ENCODE measurements around the gene FSCB. TPM values are rescaled to one million over a fixed set of nuclear protein-coding genes. Genes with fewer than 3 reads are reported as not detected.

The FSCB gene
- total and polyA plus RNA-seq, 12 donors: 0.11 to 0.67 TPM; not detected in 10

GRCh38 chr14:44497148-44497547 is 9.9 kb downstream of the FSCB start:
- no peaks in the 10 kb centered on the region for H3K9me3 ChIP-seq (replicated peaks in 1 of 3)
- intact Hi-C loops (cut with DNase I): no loop called here
- no peak overlapping the region for H3K27ac ChIP-seq
- TF ChIP-seq POLR2A (IDR thresholded peaks at IDR 0.05): no peak
- TF ChIP-seq CTCF (IDR thresholded peaks at IDR 0.05): no peak
- H3K4me3 ChIP-seq: no peak overlapping the region
- no peak for DNase-seq
- no peaks in the 10 kb centered on the region for H3K27me3 ChIP-seq
- no peaks in the 10 kb centered on the region for H3K36me3 ChIP-seq (replicated peaks in 1 of 2)
- WGBS, 4 donors: 46 to 78% (median 69%) methylated on average over 1 of the region's 1 CpG
- H3K4me1 ChIP-seq (replicated peaks in 1 of 2): no peaks in the 10 kb centered on the region

GRCh38 chr14:44494137-44494536 is 12.9 kb downstream of the FSCB start:
- no peak for TF ChIP-seq CTCF (IDR thresholded peaks at IDR 0.05)
- no peak for TF ChIP-seq POLR2A (IDR thresholded peaks at IDR 0.05)
- H3K4me3 ChIP-seq: no peak overlapping the region
- H3K4me1 ChIP-seq (replicated peaks in 1 of 2): no peaks in the 10 kb centered on the region
- no peak for DNase-seq
- no peak overlapping the region for H3K27ac ChIP-seq
- intact Hi-C loops (cut with DNase I): no loop called here
- no peaks in the 10 kb centered on the region for H3K9me3 ChIP-seq (replicated peaks in 1 of 3)
- H3K27me3 ChIP-seq: no peaks in the 10 kb centered on the region
- H3K36me3 ChIP-seq (replicated peaks in 1 of 2): no peaks in the 10 kb centered on the region

DNA sequence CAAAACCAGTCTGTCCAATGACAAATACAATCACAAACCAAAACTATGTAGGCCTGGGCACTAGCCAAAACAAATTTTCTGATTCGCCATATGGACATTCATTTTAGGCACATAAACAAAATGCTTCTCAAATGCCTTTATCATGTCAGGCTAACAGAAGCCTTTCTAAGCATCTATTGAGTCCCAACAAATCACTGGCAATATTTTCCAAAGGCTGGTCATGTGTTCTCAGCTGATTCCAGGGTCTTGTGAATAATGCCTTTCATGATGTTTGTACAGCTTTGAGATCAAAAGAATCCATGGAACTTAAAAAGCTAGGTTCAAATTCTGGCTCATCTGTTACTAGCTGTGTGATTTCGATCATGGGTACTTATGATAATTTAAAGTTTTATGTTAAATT is 16.1 kb downstream of the FSCB start:
- no peak overlapping the region for H3K27ac ChIP-seq
- no peaks in the 10 kb centered on the region for H3K4me1 ChIP-seq (replicated peaks in 1 of 2)
- WGBS, 4 donors: 54 to 74% (median 69%) methylated on average over 2 of the region's 2 CpGs
- intact Hi-C loops (cut with DNase I): no loop called here
- DNase-seq: no peak
- no peaks in the 10 kb centered on the region for H3K36me3 ChIP-seq (replicated peaks in 1 of 2)
- no peak overlapping the region for H3K4me3 ChIP-seq
- no peaks in the 10 kb centered on the region for H3K9me3 ChIP-seq (replicated peaks in 1 of 3)
- TF ChIP-seq CTCF (IDR thresholded peaks at IDR 0.05) (no peak), POLR2A (IDR thresholded peaks at IDR 0.05) (no peak)
- no peaks in the 10 kb centered on the region for H3K27me3 ChIP-seq

DNA sequence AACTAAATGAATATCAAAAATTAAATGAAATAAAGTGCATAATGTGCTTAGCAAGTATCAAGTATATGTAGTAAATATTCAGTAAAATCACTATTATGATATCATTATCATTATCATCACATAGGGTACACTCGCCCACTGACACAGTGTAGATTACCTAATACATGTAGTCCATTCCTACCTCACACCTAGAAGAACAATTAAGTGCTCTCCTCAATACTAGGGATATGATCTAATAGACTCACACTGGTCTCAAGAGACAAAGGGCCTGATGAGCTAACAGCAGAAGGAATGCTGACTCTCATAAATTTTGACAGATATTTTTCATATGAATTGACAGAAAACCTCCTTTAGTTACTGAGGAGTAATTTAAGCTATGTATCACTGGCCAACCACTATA is 29.1 kb downstream of the FSCB start:
- no peaks in the 10 kb centered on the region for H3K36me3 ChIP-seq (replicated peaks in 1 of 2)
- H3K27ac ChIP-seq: no peak overlapping the region
- H3K27me3 ChIP-seq: no peaks in the 10 kb centered on the region
- 61 to 85% (median 68%) methylated on average over 1 of the region's 1 CpG for WGBS, 4 donors
- no peak overlapping the region for H3K4me3 ChIP-seq
- intact Hi-C loops (cut with DNase I): no loop called here
- H3K9me3 ChIP-seq (replicated peaks in 1 of 3): no peaks in the 10 kb centered on the region
- no peaks in the 10 kb centered on the region for H3K4me1 ChIP-seq (replicated peaks in 1 of 2)
- TF ChIP-seq POLR2A (IDR thresholded peaks at IDR 0.05): no peak
- no peak for TF ChIP-seq CTCF (IDR thresholded peaks at IDR 0.05)
- DNase-seq: no peak

Data from adrenal gland (tissue), 12 donors.